HEK293 (cell line): ENCODE data around the gene HINFP.

Source experiments
- EGR2 ChIP-seq: fragments of 450-650 bp; formaldehyde crosslinking; IDR thresholded peaks from 2 replicates; pipeline ENCODE4 v1.5.1; 2016; ENCODE audit warnings: low read depth, missing biosample characterization, missing genetic modification characterization
- GLI2 ChIP-seq: fragments of 450-650 bp; formaldehyde crosslinking; IDR thresholded peaks from 2 replicates; pipeline ENCODE4; 2017; ENCODE audit warnings: missing biosample characterization, missing genetic modification characterization, low read depth, borderline replicate concordance
- GLIS2 ChIP-seq: fragments of 450-650 bp; formaldehyde crosslinking; IDR thresholded peaks from 2 replicates; pipeline ENCODE4 v1.5.1; 2016; ENCODE audit warnings: missing biosample characterization, missing genetic modification characterization
- KLF9 ChIP-seq: fragments of 450-650 bp; formaldehyde crosslinking; IDR thresholded peaks from 2 replicates; pipeline ENCODE4 v1.5.1; 2016; ENCODE audit warnings: missing biosample characterization, missing genetic modification characterization, low read depth
- OSR2 ChIP-seq: fragments of 450-650 bp; formaldehyde crosslinking; IDR thresholded peaks from 2 replicates; pipeline ENCODE4 v1.5.1; 2016; ENCODE audit warnings: missing biosample characterization, missing genetic modification characterization
- PBX3 ChIP-seq: sonication (generic); formaldehyde crosslinking; IDR thresholded peaks from 2 replicates; pipeline ENCODE4 v1.8.1; 2022; ENCODE audit warnings: mild to moderate bottlenecking, moderate library complexity, missing genetic modification reagents
- PRDM4 ChIP-seq: fragments of 450-650 bp; formaldehyde crosslinking; IDR thresholded peaks from 2 replicates; pipeline ENCODE4 v1.5.1; 2017; ENCODE audit warnings: missing biosample characterization, missing genetic modification characterization
- TRIM28 ChIP-seq: IDR thresholded peaks from 2 replicates; pipeline ENCODE4 v1.6.1; 2011; ENCODE audit warnings: low read length, control low read depth, borderline replicate concordance
- ZBTB11 ChIP-seq: fragments of 450-650 bp; formaldehyde crosslinking; conservative IDR thresholded peaks from 2 replicates; pipeline ENCODE4 v1.5.1; 2016; ENCODE audit warnings: low read depth, missing biosample characterization, missing genetic modification characterization
- ZBTB7A ChIP-seq: fragments of 450-650 bp; formaldehyde crosslinking; IDR thresholded peaks from 2 replicates; pipeline ENCODE4 v1.5.1; 2016; ENCODE audit warnings: low read depth, missing biosample characterization, missing genetic modification characterization
- ZFP41 ChIP-seq: fragments of 450-650 bp; formaldehyde crosslinking; IDR thresholded peaks from 2 replicates; pipeline ENCODE4 v1.5.1; 2016; ENCODE audit warnings: missing biosample characterization, missing genetic modification characterization, borderline replicate concordance
- ZNF112 ChIP-seq: fragments of 450-650 bp; formaldehyde crosslinking; IDR thresholded peaks from 2 replicates; pipeline ENCODE4 v1.5.0; 2017; ENCODE audit warnings: missing biosample characterization, missing genetic modification characterization
- ZNF114 ChIP-seq: fragments of 450-650 bp; formaldehyde crosslinking; IDR thresholded peaks from 2 replicates; pipeline ENCODE4 v1.5.0; 2017; ENCODE audit warnings: missing biosample characterization, missing genetic modification characterization
- ZNF19 ChIP-seq: fragments of 450-650 bp; formaldehyde crosslinking; IDR thresholded peaks from 2 replicates; pipeline ENCODE4; 2016; ENCODE audit warnings: missing biosample characterization, missing genetic modification characterization, low read depth
- ZNF248 ChIP-seq: fragments of 450-650 bp; formaldehyde crosslinking; IDR thresholded peaks from 2 replicates; pipeline ENCODE4 v1.5.1; 2017; ENCODE audit warnings: missing biosample characterization, missing genetic modification characterization
- ZNF274 ChIP-seq, 2 experiments: fragments of 200-500 bp in 1 of 2; fragments of 450-650 bp in 1 of 2; sonication (Bioruptor generic) in 1 of 2; formaldehyde crosslinking in 1 of 2; IDR thresholded peaks; 2 replicates each; pipeline versions ENCODE4 v1.5.1 to v1.6.1; 2014 to 2016; ENCODE audit warnings: borderline replicate concordance in 1 of 2, inconsistent platforms in 1 of 2, low read length in 1 of 2, missing biosample characterization in 1 of 2, missing genetic modification characterization in 1 of 2
- ZNF280D ChIP-seq: fragments of 450-650 bp; formaldehyde crosslinking; IDR thresholded peaks from 2 replicates; pipeline ENCODE4 v1.5.1; 2016; ENCODE audit warnings: missing biosample characterization, missing genetic modification characterization
- ZNF311 ChIP-seq: fragments of 450-650 bp; formaldehyde crosslinking; IDR thresholded peaks from 2 replicates; pipeline ENCODE4 v1.5.1; 2017; ENCODE audit warnings: missing biosample characterization, missing genetic modification characterization, borderline replicate concordance
- ZNF394 ChIP-seq: fragments of 450-650 bp; formaldehyde crosslinking; IDR thresholded peaks from 2 replicates; pipeline ENCODE4 v1.5.1; 2016; ENCODE audit warnings: missing biosample characterization, missing genetic modification characterization, mild to moderate bottlenecking, moderate library complexity, borderline replicate concordance
- ZNF416 ChIP-seq: fragments of 450-650 bp; formaldehyde crosslinking; IDR thresholded peaks from 2 replicates; pipeline ENCODE4 v1.5.1; 2016; ENCODE audit warnings: missing biosample characterization, missing genetic modification characterization
- ZNF426 ChIP-seq: fragments of 450-650 bp; formaldehyde crosslinking; IDR thresholded peaks from 2 replicates; pipeline ENCODE4 v1.5.1; 2017; ENCODE audit warnings: missing biosample characterization, missing genetic modification characterization, mild to moderate bottlenecking, inconsistent platforms, moderate library complexity
- ZNF510 ChIP-seq: fragments of 450-650 bp; formaldehyde crosslinking; IDR thresholded peaks from 2 replicates; pipeline ENCODE4 v1.5.1; 2018; ENCODE audit warnings: mild to moderate bottlenecking, missing genetic modification characterization, missing biosample characterization; ENCODE audit not compliant: insufficient replicate concordance
- ZNF529 ChIP-seq: fragments of 450-650 bp; formaldehyde crosslinking; IDR thresholded peaks from 2 replicates; pipeline ENCODE4 v1.5.1; 2017; ENCODE audit warnings: missing genetic modification characterization, missing biosample characterization; ENCODE audit not compliant: insufficient replicate concordance
- ZNF530 ChIP-seq: fragments of 450-650 bp; formaldehyde crosslinking; IDR thresholded peaks from 2 replicates; pipeline ENCODE4 v1.5.1; 2016; ENCODE audit warnings: low read depth, missing biosample characterization, missing genetic modification characterization
- ZNF561 ChIP-seq: fragments of 450-650 bp; IDR thresholded peaks from 2 replicates; pipeline ENCODE4 v1.5.1; 2018; ENCODE audit warnings: missing biosample characterization, missing genetic modification characterization, borderline replicate concordance
- ZNF621 ChIP-seq: fragments of 450-650 bp; formaldehyde crosslinking; IDR thresholded peaks from 2 replicates; pipeline ENCODE4 v1.5.1; 2017; ENCODE audit warnings: missing biosample characterization, missing genetic modification characterization
- ZNF677 ChIP-seq: fragments of 450-650 bp; IDR thresholded peaks from 2 replicates; pipeline ENCODE4 v1.5.0; 2018; ENCODE audit warnings: missing biosample characterization, mild to moderate bottlenecking, missing genetic modification characterization, moderate library complexity
- ZNF777 ChIP-seq: fragments of 450-650 bp; formaldehyde crosslinking; IDR thresholded peaks from 2 replicates; pipeline ENCODE4 v1.5.1; 2017; ENCODE audit warnings: missing biosample characterization, missing genetic modification characterization, borderline replicate concordance
- ZXDB ChIP-seq: fragments of 450-650 bp; formaldehyde crosslinking; IDR thresholded peaks from 2 replicates; pipeline ENCODE4 v1.5.1; 2016; ENCODE audit warnings: missing biosample characterization, missing genetic modification characterization

Gene HINFP

GRCh38 chr11:119168471-119169281 is 47.3 kb downstream of the HINFP start, which contains the start of gene NLRX1 (continued):
- TF ChIP-seq GLIS2 (tag by site-specific recombination) = peak; percentile 78
- TF ChIP-seq ZNF677 (tag by site-specific recombination) = no peak
- TF ChIP-seq ZNF248 (tag by site-specific recombination) = no peak
- no peak for TF ChIP-seq ZFP41
- no peak for TF ChIP-seq KLF9 (tag by site-specific recombination)
- TF ChIP-seq ZNF274 (IDR thresholded peaks at IDR 0.05; ENCODE audit: low read length) = no peak
- no peak for TF ChIP-seq ZNF274 (tag by site-specific recombination; IDR thresholded peaks at IDR 0.05; ENCODE audit: borderline replicate concordance)
- no peak for TF ChIP-seq ZNF114
- TF ChIP-seq ZNF394 (tag by site-specific recombination) = peak; percentile 59; the same call in 1 of the 2 replicates
- TF ChIP-seq ZNF19 (tag by site-specific recombination) = no peak
- TF ChIP-seq ZBTB11 (tag by site-specific recombination) = no peak
- no peak for TF ChIP-seq ZNF416 (tag by site-specific recombination)
- no peak for TF ChIP-seq PBX3 (CRISPR knock-in tag)
- no peak for TF ChIP-seq OSR2 (tag by site-specific recombination)
- no peak for TF ChIP-seq ZNF777
- TF ChIP-seq ZNF530 = no peak
- TF ChIP-seq ZNF621 (tag by site-specific recombination) = no peak
- peak; percentile 91; the same call in 1 of the 2 replicates for TF ChIP-seq ZNF280D
- no peak for TF ChIP-seq EGR2 (tag by site-specific recombination)
- TF ChIP-seq ZNF426 (tag by site-specific recombination) = no peak
- peak; percentile 57; the same call in 1 of the 2 replicates for TF ChIP-seq ZNF561
- peak; percentile 45; the same call in 1 of the 2 replicates for TF ChIP-seq PRDM4 (tag by site-specific recombination)
- no peak for TF ChIP-seq ZNF510 (tag by site-specific recombination)
- TF ChIP-seq ZNF529 = no peak
- no peak for TF ChIP-seq ZNF311 (tag by site-specific recombination)
- TF ChIP-seq GLI2 (tag by site-specific recombination) = no peak
- peak; percentile 63; the same call in 1 of the 2 replicates for TF ChIP-seq TRIM28
- no peak for TF ChIP-seq ZNF112
- TF ChIP-seq ZXDB (tag by site-specific recombination) = peak; percentile 68
- peak; percentile 55; the same call in 1 of the 2 replicates for TF ChIP-seq ZBTB7A (tag by site-specific recombination)
